Measurements from ENCODE around the gene TFF1.

TFF1 gene

GRCh38 chr21:42314616-42315295, 51.6 kb downstream of the TFF1 start:
- no peak for DNase-seq

- no peak for DNase-seq
Measured at GRCh38 chr21:42313501-42313969, 52.8 kb downstream of the TFF1 start.

- no peak for DNase-seq
Measured at GRCh38 chr21:42312626-42313104, 53.7 kb downstream of the TFF1 start.
